HepG2 (cell line): ENCODE measurements around the gene CTRL. TPM values are rescaled to one million over a fixed set of nuclear protein-coding genes. Genes with fewer than 3 reads are reported as not detected.

Experiments
- AKAP8 ChIP-seq: sonication (generic); formaldehyde crosslinking; IDR thresholded peaks from 2 replicates; pipeline ENCODE4 v1.5.1; 2020; ENCODE audit warnings: mild to moderate bottlenecking, missing genetic modification reagents
- CENPT ChIP-seq: sonication (generic); formaldehyde crosslinking; IDR thresholded peaks from 2 replicates; pipeline ENCODE4 v1.8.0; 2022; ENCODE audit warnings: low read depth, mild to moderate bottlenecking, moderate library complexity, missing genetic modification reagents
- CHCHD3 ChIP-seq: sonication (generic); formaldehyde crosslinking; IDR thresholded peaks from 2 replicates; pipeline ENCODE4 v1.8.0; 2022; ENCODE audit warnings: mild to moderate bottlenecking, missing genetic modification reagents, moderate library complexity
- CHD4 ChIP-seq: fragments of 200-600 bp; sonication (generic); IDR thresholded peaks from 2 replicates; pipeline ENCODE4 v1.7.0; 2017; ENCODE audit warnings: mild to moderate bottlenecking, low read length, borderline replicate concordance
- ELF3 ChIP-seq: IDR thresholded peaks from 2 replicates; pipeline ENCODE4 v1.6.1; 2016; ENCODE audit warnings: missing genetic modification reagents, missing compliant biosample characterization
- HMG20A ChIP-seq: IDR thresholded peaks from 2 replicates; pipeline ENCODE4 v1.6.1; 2016; ENCODE audit warnings: borderline replicate concordance
- LBX2 ChIP-seq: sonication (generic); formaldehyde crosslinking; IDR thresholded peaks from 2 replicates; pipeline ENCODE4 v1.5.0; 2020; ENCODE audit warnings: missing genetic modification reagents, mild to moderate bottlenecking, borderline replicate concordance
- MBD4 ChIP-seq: IDR thresholded peaks from 2 replicates; pipeline ENCODE4 v1.6.1; 2012; ENCODE audit warnings: low read length, inconsistent platforms, borderline replicate concordance
- NFKB2 ChIP-seq: sonication (generic); formaldehyde crosslinking; IDR thresholded peaks from 2 replicates; pipeline ENCODE4 v1.4.0; 2020; ENCODE audit warnings: missing genetic modification reagents, borderline replicate concordance
- TFE3 ChIP-seq: IDR thresholded peaks from 2 replicates; pipeline ENCODE4 v1.6.1; 2016
- ZBTB43 ChIP-seq: sonication (generic); formaldehyde crosslinking; conservative IDR thresholded peaks from 2 replicates; pipeline ENCODE4 v1.4.0; 2020; ENCODE audit warnings: missing genetic modification reagents
- ZFP91 ChIP-seq: sonication (generic); formaldehyde crosslinking; IDR thresholded peaks from 2 replicates; pipeline ENCODE4 v1.9.0; 2022; ENCODE audit warnings: missing genetic modification reagents, mild to moderate bottlenecking, borderline replicate concordance
- ZNF275 ChIP-seq: sonication (generic); formaldehyde crosslinking; IDR thresholded peaks from 2 replicates; pipeline ENCODE4 v1.8.0; 2022; ENCODE audit warnings: missing genetic modification reagents, mild to moderate bottlenecking, inconsistent platforms, borderline replicate concordance
- ZNF354B ChIP-seq: sonication (generic); formaldehyde crosslinking; IDR thresholded peaks from 2 replicates; pipeline ENCODE4 v1.8.0; 2022; ENCODE audit warnings: mild to moderate bottlenecking, missing genetic modification reagents
- ZNF430 ChIP-seq: sonication (generic); formaldehyde crosslinking; IDR thresholded peaks from 2 replicates; pipeline ENCODE4 v1.9.0; 2021; ENCODE audit warnings: mild to moderate bottlenecking, missing genetic modification reagents
- ZNF589 ChIP-seq: sonication (generic); formaldehyde crosslinking; conservative IDR thresholded peaks from 2 replicates; pipeline ENCODE4 v1.8.0; 2022; ENCODE audit warnings: mild to moderate bottlenecking, moderate library complexity, missing genetic modification reagents
- ZNF687 ChIP-seq: sonication (generic); formaldehyde crosslinking; IDR thresholded peaks from 2 replicates; pipeline ENCODE4 v1.5.1; 2020; ENCODE audit warnings: mild to moderate bottlenecking, missing genetic modification reagents, moderate library complexity
- ZNF720 ChIP-seq: sonication (generic); formaldehyde crosslinking; IDR thresholded peaks from 2 replicates; pipeline ENCODE4 v1.4.0; 2020; ENCODE audit warnings: missing genetic modification reagents
- ZNF724P ChIP-seq: sonication (generic); formaldehyde crosslinking; IDR thresholded peaks from 2 replicates; pipeline ENCODE4 v1.8.0; 2022; ENCODE audit warnings: missing genetic modification reagents, borderline replicate concordance
- ZNF816 ChIP-seq: sonication (generic); formaldehyde crosslinking; IDR thresholded peaks from 2 replicates; pipeline ENCODE4 v1.8.0; 2022; ENCODE audit warnings: missing genetic modification reagents, mild to moderate bottlenecking, borderline replicate concordance
- polyA plus RNA-seq, 8 experiments: library from polyadenylated mRNA; depleted of rRNA in 3 of 8; stranded (reverse) in 7 of 8; unstranded in 1 of 8; fragments of >200 nt; fragmentation: Illumina TruSeq in 4 of 8; extraction: Trizol in 4 of 8; gene quantifications; 2 replicates each; pipeline versions ENCODE4 v1.2.1 to v1.2.3, GENCODE V29; 2011 to 2016; ENCODE audit warnings: low read depth in 4 of 8, missing spikeins in 1 of 8, mixed read lengths in 1 of 8; ENCODE audit not compliant: insufficient read depth in 1 of 8
- total RNA-seq, 5 experiments: library from RNA; depleted of rRNA; stranded (reverse); fragments of >200 nt; fragmentation: Illumina TruSeq; extraction: Trizol; gene quantifications; 2 replicates each; pipeline ENCODE4 v1.2.3, GENCODE V29; 2016; ENCODE audit warnings: low read depth in 1 of 5

Gene CTRL
- total and polyA plus RNA-seq, 2 of the 13 experiments (the other 11 are each of a cell fraction or from before 2014, with no cell fraction given) = 1.9 to 2.7 TPM

- TF ChIP-seq ELF3 = no peak
- no peak for TF ChIP-seq CENPT (CRISPR knock-in tag)
- TF ChIP-seq ZFP91 (CRISPR knock-in tag) = peak; percentile 24; the same call in 1 of the 2 replicates
- TF ChIP-seq ZNF589 = no peak
- TF ChIP-seq ZNF354B (CRISPR knock-in tag) = no peak
- TF ChIP-seq ZNF720 (CRISPR knock-in tag) = no peak
- TF ChIP-seq NFKB2 (CRISPR knock-in tag) = peak; percentile 29; the same call in 1 of the 2 replicates
- no peak for TF ChIP-seq CHD4
- TF ChIP-seq ZNF687 (CRISPR knock-in tag) = peak; percentile 24; the same call in 1 of the 2 replicates
- 0 out of 2 replicates have a peak, but pooled peaks have one; percentile 40 for TF ChIP-seq AKAP8
- TF ChIP-seq HMG20A = no peak
- TF ChIP-seq ZBTB43 = no peak
- TF ChIP-seq ZNF724P (CRISPR knock-in tag) = 0 out of 2 replicates have a peak, but pooled peaks have one; percentile 36
- TF ChIP-seq ZNF275 = no peak
- TF ChIP-seq MBD4 = no peak
- no peak for TF ChIP-seq LBX2 (CRISPR knock-in tag)
- TF ChIP-seq CHCHD3 (CRISPR knock-in tag) = peak; percentile 58; the same call in 1 of the 2 replicates
- no peak for TF ChIP-seq ZNF816 (CRISPR knock-in tag)
- no peak for TF ChIP-seq ZNF430 (CRISPR knock-in tag)
- no peak for TF ChIP-seq TFE3 (CRISPR knock-in tag)
Measured at GRCh38 chr16:67961551-67961957, 29.9 kb upstream of the CTRL start (continued).
